Activated naive CD4-positive, alpha-beta T cell treated with anti-CD3 and anti-CD28 coated beads for 36 hours (primary cell): ENCODE data around the gene LRRC4C. TPM values are rescaled to one million over a fixed set of nuclear protein-coding genes. Genes with fewer than 3 reads are reported as not detected.

Experiments
- CTCF ChIA-PET: fragments of 350-600 bp; sonication (Branson Sonifier 250); formaldehyde crosslinking; loops from one replicate; lab custom pipeline; 2021; ENCODE audit warnings: antibody characterized with exemption; lab: Charles Lee
- DNase-seq: peaks from one replicate; pipeline ENCODE4 v3.0.0-alpha.2; 2020
- H3K27ac Mint-ChIP-seq: one replicate; pipeline ENCODE4 v1.8.0; 2021; ENCODE audit warnings: mild to moderate bottlenecking, mixed read lengths
- H3K27me3 Mint-ChIP-seq: one replicate; pipeline ENCODE4 v1.8.0; 2021; ENCODE audit warnings: low read depth, mixed read lengths
- H3K36me3 Mint-ChIP-seq: one replicate; pipeline ENCODE4 v1.8.0; 2021; ENCODE audit warnings: low read depth, mixed read lengths
- H3K4me1 Mint-ChIP-seq: one replicate; pipeline ENCODE4 v1.8.0; 2021; ENCODE audit warnings: low read depth, mixed read lengths
- H3K4me3 Mint-ChIP-seq: one replicate; pipeline ENCODE4 v1.8.0; 2021; ENCODE audit warnings: mild to moderate bottlenecking, moderate library complexity, mixed read lengths
- H3K9me3 Mint-ChIP-seq: one replicate; pipeline ENCODE4 v1.8.0; 2021; ENCODE audit warnings: mixed read lengths
- intact Hi-C: fragments of 100-400 bp; cut with micrococcal nuclease; formaldehyde crosslinking; loops from one replicate; pipeline ENCODE4 v1.15.1; 2023
- total RNA-seq, 2 experiments: library from RNA; stranded (reverse); gene quantifications; one replicate each; pipeline ENCODE4 v1.2.3, GENCODE V29; 2021

LRRC4C gene
- total RNA-seq, 2 experiments from 2014 or later, result not detected

GRCh38 chr11:40306938-40307548 lies 1152.4 kb downstream of the LRRC4C start:
- H3K4me1 Mint-ChIP-seq, result no peaks in the 10 kb centered on the region
- CTCF ChIA-PET, result interaction anchor here (0.6 kb wide), 2 partner anchors 10 to 134 kb away, joined by 3 read pairs; no protein-coding TSS in a partner anchor
- H3K36me3 Mint-ChIP-seq, result no peaks in the 10 kb centered on the region
- H3K4me3 Mint-ChIP-seq, result no peak overlapping the region
- intact Hi-C loops, result loop anchor here (2.0 kb wide), 2 partner anchors 416 to 894 kb away; no protein-coding TSS in a partner anchor
- peaks cover 10% of the 10 kb centered on the region for H3K9me3 Mint-ChIP-seq
- no peaks in the 10 kb centered on the region for H3K27me3 Mint-ChIP-seq
- no peak overlapping the region for H3K27ac Mint-ChIP-seq
- DNase-seq, result no peak

- H3K27me3 Mint-ChIP-seq, result no peaks in the 10 kb centered on the region
Measured at GRCh38 chr11:40302669-40303068, 1156.8 kb downstream of the LRRC4C start.

GRCh38 chr11:40295466-40295865 lies 1164.0 kb downstream of the LRRC4C start:
- H3K4me3 Mint-ChIP-seq, result no peak overlapping the region
- H3K27ac Mint-ChIP-seq, result no peak overlapping the region
- CTCF ChIA-PET, result interaction anchor here (0.6 to 1.1 kb wide), 2 partner anchors 281 to 1492 kb away, joined by 3 read pairs; no protein-coding TSS in a partner anchor
- peaks cover 27% of the 10 kb centered on the region for H3K27me3 Mint-ChIP-seq
- H3K36me3 Mint-ChIP-seq, result no peaks in the 10 kb centered on the region
- H3K9me3 Mint-ChIP-seq, result peaks cover 2% of the 10 kb centered on the region
- DNase-seq, result no peak
- H3K4me1 Mint-ChIP-seq, result peaks cover 10% of the 10 kb centered on the region
- intact Hi-C loops, result loop anchor here (10.0 kb wide), 1 partner anchor 931 kb away; no protein-coding TSS in a partner anchor

More at GRCh38 chr11:40302669-40303068, 1156.8 kb downstream of the LRRC4C start:
- intact Hi-C loops, result no loop called here
- Mint-ChIP-seq H3K36me3 (no peaks in the 10 kb centered on the region), H3K4me3 (no peak overlapping the region), H3K4me1 (no peaks in the 10 kb centered on the region), H3K9me3 (peaks cover 10% of the 10 kb centered on the region), H3K27ac (no peak overlapping the region)
- CTCF ChIA-PET, result no interaction called here
- DNase-seq, result no peak

GRCh38 chr11:40294741-40295140 lies 1164.7 kb downstream of the LRRC4C start:
- H3K4me1 Mint-ChIP-seq, result peaks cover 10% of the 10 kb centered on the region
- H3K27ac Mint-ChIP-seq, result no peak overlapping the region
- intact Hi-C loops, result loop anchor here (10.0 kb wide), 1 partner anchor 930 kb away; no protein-coding TSS in a partner anchor
- DNase-seq, result no peak
- CTCF ChIA-PET, result interaction anchor here (1.2 kb wide), 1 partner anchor 10 kb away, joined by 4 read pairs; no protein-coding TSS in a partner anchor
- H3K9me3 Mint-ChIP-seq, result peaks cover 2% of the 10 kb centered on the region
- H3K27me3 Mint-ChIP-seq, result peaks cover 27% of the 10 kb centered on the region
- no peaks in the 10 kb centered on the region for H3K36me3 Mint-ChIP-seq
- H3K4me3 Mint-ChIP-seq, result no peak overlapping the region

GRCh38 chr11:40294349-40294735 lies 1165.1 kb downstream of the LRRC4C start:
- intact Hi-C loops, result loop anchor here (10.0 kb wide), 1 partner anchor 930 kb away; no protein-coding TSS in a partner anchor
- Mint-ChIP-seq H3K9me3 (peaks cover 2% of the 10 kb centered on the region), H3K36me3 (no peaks in the 10 kb centered on the region), H3K4me1 (peaks cover 10% of the 10 kb centered on the region), H3K27me3 (peaks cover 27% of the 10 kb centered on the region), H3K4me3 (no peak overlapping the region), H3K27ac (no peak overlapping the region)
- no peak for DNase-seq
- CTCF ChIA-PET, result interaction anchor here (0.5 to 1.2 kb wide), 2 partner anchors 10 to 510 kb away, joined by 4 to 5 read pairs; no protein-coding TSS in a partner anchor

- Mint-ChIP-seq H3K9me3 (peaks cover 2% of the 10 kb centered on the region), H3K4me1 (peaks cover 10% of the 10 kb centered on the region), H3K27ac (no peak overlapping the region), H3K36me3 (no peaks in the 10 kb centered on the region), H3K4me3 (peak overlapping the region; percentile 43), H3K27me3 (peaks cover 27% of the 10 kb centered on the region)
- CTCF ChIA-PET, result interaction anchor here (0.5 to 1.2 kb wide), 4 partner anchors 11 to 979 kb away, joined by 3 to 5 read pairs (median 4); no protein-coding TSS in a partner anchor
- peak; percentile 51 for DNase-seq
- intact Hi-C loops, result loop anchor here (10.0 kb wide), 1 partner anchor 929 kb away; no protein-coding TSS in a partner anchor
Measured at GRCh38 chr11:40293655-40294348, 1165.7 kb downstream of the LRRC4C start.

- Mint-ChIP-seq H3K4me1 (peaks cover 10% of the 10 kb centered on the region), H3K27me3 (peaks cover 27% of the 10 kb centered on the region), H3K27ac (no peak overlapping the region), H3K4me3 (no peak overlapping the region), H3K36me3 (no peaks in the 10 kb centered on the region), H3K9me3 (peaks cover 2% of the 10 kb centered on the region)
- CTCF ChIA-PET, result no interaction called here
- intact Hi-C loops, result loop anchor here (10.0 kb wide), 1 partner anchor 928 kb away; no protein-coding TSS in a partner anchor
- DNase-seq, result no peak
Measured at GRCh38 chr11:40292721-40293508, 1166.5 kb downstream of the LRRC4C start.

GRCh38 chr11:40291741-40292140 lies 1167.7 kb downstream of the LRRC4C start:
- H3K27ac Mint-ChIP-seq, result no peak overlapping the region
- H3K4me3 Mint-ChIP-seq, result no peak overlapping the region
- peaks cover 10% of the 10 kb centered on the region for H3K4me1 Mint-ChIP-seq
- peaks cover 27% of the 10 kb centered on the region for H3K27me3 Mint-ChIP-seq
- no peak for DNase-seq
- CTCF ChIA-PET, result interaction anchor here (0.6 kb wide), 2 partner anchors 58 to 592 kb away, joined by 3 read pairs; no protein-coding TSS in a partner anchor
- H3K9me3 Mint-ChIP-seq, result peaks cover 2% of the 10 kb centered on the region
- intact Hi-C loops, result loop anchor here (10.0 kb wide), 1 partner anchor 927 kb away; no protein-coding TSS in a partner anchor
- H3K36me3 Mint-ChIP-seq, result no peaks in the 10 kb centered on the region

- Mint-ChIP-seq H3K27ac (no peak overlapping the region), H3K9me3 (peaks cover 2% of the 10 kb centered on the region), H3K36me3 (no peaks in the 10 kb centered on the region), H3K4me1 (peaks cover 10% of the 10 kb centered on the region), H3K4me3 (no peak overlapping the region), H3K27me3 (peaks cover 27% of the 10 kb centered on the region)
- DNase-seq, result no peak
- intact Hi-C loops, result loop anchor here (10.0 kb wide), 1 partner anchor 927 kb away; no protein-coding TSS in a partner anchor
- CTCF ChIA-PET, result interaction anchor here (0.6 kb wide), 2 partner anchors 57 to 592 kb away, joined by 3 read pairs; no protein-coding TSS in a partner anchor
Measured at GRCh38 chr11:40291329-40291728, 1168.1 kb downstream of the LRRC4C start.

- Mint-ChIP-seq H3K27me3 (peaks cover 25% of the 10 kb centered on the region), H3K27ac (no peak overlapping the region), H3K4me1 (peaks cover 10% of the 10 kb centered on the region), H3K4me3 (no peak overlapping the region), H3K9me3 (no peaks in the 10 kb centered on the region), H3K36me3 (no peaks in the 10 kb centered on the region)
- intact Hi-C loops, result loop anchor here (10.0 kb wide), 1 partner anchor 925 kb away; no protein-coding TSS in a partner anchor
- no peak for DNase-seq
- CTCF ChIA-PET, result no interaction called here
Measured at GRCh38 chr11:40290171-40290631, 1169.3 kb downstream of the LRRC4C start.

GRCh38 chr11:40289370-40289769 lies 1170.1 kb downstream of the LRRC4C start:
- DNase-seq, result no peak
- intact Hi-C loops, result no loop called here
- no peaks in the 10 kb centered on the region for H3K9me3 Mint-ChIP-seq
- peaks cover 25% of the 10 kb centered on the region for H3K27me3 Mint-ChIP-seq
- peaks cover 10% of the 10 kb centered on the region for H3K4me1 Mint-ChIP-seq
- H3K36me3 Mint-ChIP-seq, result no peaks in the 10 kb centered on the region
- H3K4me3 Mint-ChIP-seq, result no peak overlapping the region
- CTCF ChIA-PET, result no interaction called here
- no peak overlapping the region for H3K27ac Mint-ChIP-seq
